Kidney epithelial cell (primary cell): ENCODE results near the gene ICAM2. TPM values are rescaled to one million over a fixed set of nuclear protein-coding genes. Genes with fewer than 3 reads are reported as not detected.

ENCODE experiments used
- DNase-seq: peaks from one replicate; pipeline ENCODE4 v3.0.0-alpha.2; 2010; ENCODE audit warnings: low read depth
- H3K27me3 ChIP-seq: 2 replicates; pipeline ENCODE4 v1.6.0; 2011; ENCODE audit warnings: low read length; ENCODE audit not compliant: control insufficient read depth, insufficient read depth
- H3K36me3 ChIP-seq: 2 replicates; pipeline ENCODE4 v1.5.1; 2011; ENCODE audit warnings: low read length; ENCODE audit not compliant: control insufficient read depth, insufficient read depth
- H3K4me3 ChIP-seq: 2 replicates; pipeline ENCODE4 v1.5.1; 2011; ENCODE audit warnings: low read depth, mild to moderate bottlenecking, control low read depth, low read length
- CTCF ChIP-seq: IDR thresholded peaks from 2 replicates; pipeline ENCODE4 v1.5.1; 2011; ENCODE audit warnings: mild to moderate bottlenecking, moderate library complexity, low read length, control low read depth, inconsistent platforms; ENCODE audit not compliant: insufficient read depth, poor library complexity, severe bottlenecking
- total RNA-seq: library from RNA; depleted of rRNA; stranded (reverse); fragments of >200 nt; gene quantifications from 2 replicates; pipeline ENCODE4 v1.2.3, GENCODE V29; 2015

ICAM2 gene
- total RNA-seq, 1 donor from 2014 or later: 11.5 TPM

GRCh38 chr17:64064331-64064730, 43.9 kb upstream of the ICAM2 start:
- Histone ChIP-seq H3K4me3 (no peak overlapping the region), H3K36me3 (peaks cover 1% of the 10 kb centered on the region), H3K27me3 (no peaks in the 10 kb centered on the region)
- no peak for TF ChIP-seq CTCF
- DNase-seq: no peak

GRCh38 chr17:64063766-64064224, 43.4 kb upstream of the ICAM2 start:
- no peak for DNase-seq
- peaks cover 1% of the 10 kb centered on the region for H3K36me3 ChIP-seq
- peak; percentile 85 for TF ChIP-seq CTCF
- no peak overlapping the region for H3K4me3 ChIP-seq
- no peaks in the 10 kb centered on the region for H3K27me3 ChIP-seq

- Histone ChIP-seq H3K27me3 (no peaks in the 10 kb centered on the region), H3K4me3 (no peak overlapping the region), H3K36me3 (peaks cover 1% of the 10 kb centered on the region)
- DNase-seq: no peak
- no peak for TF ChIP-seq CTCF
Observed at GRCh38 chr17:64063088-64063487, 42.7 kb upstream of the ICAM2 start.

- no peak for TF ChIP-seq CTCF
- Histone ChIP-seq H3K36me3 (peaks cover 2% of the 10 kb centered on the region), H3K27me3 (no peaks in the 10 kb centered on the region), H3K4me3 (no peak overlapping the region)
- DNase-seq: no peak
Observed at GRCh38 chr17:64061178-64061898, 40.9 kb upstream of the ICAM2 start.

DNA sequence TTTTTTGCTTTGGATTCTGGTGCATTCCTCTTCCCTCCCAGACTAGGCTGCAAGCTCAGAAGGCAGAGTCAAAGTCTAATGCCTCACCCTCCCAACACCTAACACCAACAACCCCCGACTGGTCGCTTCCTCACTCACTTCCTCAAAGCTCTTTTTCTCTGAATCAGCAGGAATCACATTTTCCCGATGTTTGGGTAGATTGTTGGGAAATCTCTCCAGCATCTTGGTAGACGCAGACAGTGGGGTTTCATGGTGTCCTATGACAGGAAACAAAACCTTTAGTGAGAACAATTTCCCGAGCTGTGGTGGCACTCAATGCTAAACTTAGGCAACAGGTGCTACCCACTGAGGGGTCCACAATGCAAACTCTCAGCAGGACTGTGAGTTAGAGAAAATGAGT, 39.9 kb upstream of the ICAM2 start:
- DNase-seq: no peak
- no peak for TF ChIP-seq CTCF
- Histone ChIP-seq H3K4me3 (no peak overlapping the region), H3K27me3 (no peaks in the 10 kb centered on the region), H3K36me3 (peaks cover 2% of the 10 kb centered on the region)

DNA sequence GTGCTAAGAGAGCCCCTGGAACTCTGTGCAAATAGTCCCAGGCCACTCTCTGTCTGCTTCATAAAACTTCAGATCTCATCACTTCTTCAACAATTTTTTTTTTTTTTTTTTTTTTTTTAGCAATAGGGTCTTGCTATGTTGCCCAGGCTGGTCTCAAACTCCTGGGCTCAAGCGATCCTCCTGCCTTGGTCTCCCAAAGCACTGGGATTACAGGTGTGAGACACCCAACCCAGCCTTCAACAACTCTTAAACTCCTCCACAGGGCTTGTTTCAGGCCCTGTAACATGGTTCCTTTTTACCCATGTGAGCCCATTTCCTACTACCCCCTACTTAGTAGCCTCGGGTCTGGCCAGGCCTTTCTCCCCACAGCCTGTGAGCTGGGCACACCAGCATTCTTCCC, 39.3 kb upstream of the ICAM2 start:
- TF ChIP-seq CTCF: no peak
- no peak for DNase-seq
- Histone ChIP-seq H3K27me3 (no peaks in the 10 kb centered on the region), H3K4me3 (no peak overlapping the region), H3K36me3 (peaks cover 2% of the 10 kb centered on the region)
